ENCODE measurements around the gene C9orf43. TPM values are rescaled to one million over a fixed set of nuclear protein-coding genes. Genes with fewer than 3 reads are reported as not detected.

Gene C9orf43
- total and polyA plus RNA-seq, 4 donors = 0.09 to 1.1 (median 0.25) TPM

GRCh38 chr9:113465599-113466140 is 55.1 kb downstream of the C9orf43 start (continued):
- TF ChIP-seq REST (IDR thresholded peaks at IDR 0.05) (no peak), ZBTB33 (IDR thresholded peaks at IDR 0.05) (no peak), TAF1 (conservative IDR thresholded peaks at IDR 0.05) (no peak)

GRCh38 chr9:113467183-113467582 is 56.6 kb downstream of the C9orf43 start:
- H3K4me1 ChIP-seq (ENCODE audit: control insufficient read depth in 4 of 4, insufficient read depth in 4 of 4, low read length in 3 of 4) = peaks cover 8 to 30% (median 22%) of the 10 kb centered on the region in 4 donors

More at GRCh38 chr9:113467183-113467582, 56.6 kb downstream of the C9orf43 start:
- WGBS = 97% methylated on average over 2 of the region's 2 CpGs
- no peak overlapping the region for H3K4me3 ChIP-seq (ENCODE audit: low read depth in 1 of 3, low read length in 3 of 3)
- H3K36me3 ChIP-seq (ENCODE audit: control insufficient read depth in 4 of 4, insufficient read depth in 3 of 4, low read depth in 1 of 4, low read length in 3 of 4) = no peaks in the 10 kb centered on the region
- H3K27ac ChIP-seq (ENCODE audit: low read depth in 1 of 2, low read length in 2 of 2) = no peak overlapping the region
- TF ChIP-seq CTCF (IDR thresholded peaks at IDR 0.05; ENCODE audit: low read depth, low read length, missing input control) (no peak), REST (IDR thresholded peaks at IDR 0.05) (no peak), ATF3 (IDR thresholded peaks at IDR 0.05) (no peak), RAD21 (IDR thresholded peaks at IDR 0.05) (no peak), JUND (IDR thresholded peaks at IDR 0.05) (no peak), FOXA1 (IDR thresholded peaks at IDR 0.05) (no peak), SP1 (IDR thresholded peaks at IDR 0.05) (no peak), HNF4A (conservative IDR thresholded peaks at IDR 0.05) (no peak), EGR1 (IDR thresholded peaks at IDR 0.05; ENCODE audit: low read depth in 2 of 2) (no peak), ZBTB33 (IDR thresholded peaks at IDR 0.05) (no peak), NR2F2 (IDR thresholded peaks at IDR 0.05) (no peak), HNF4G (IDR thresholded peaks at IDR 0.05) (no peak), YY1 (IDR thresholded peaks at IDR 0.05) (no peak)
- H3K9ac ChIP-seq (ENCODE audit: low read depth in 1 of 2, low read length in 2 of 2) = no peak overlapping the region
- no peaks in the 10 kb centered on the region for H3K9me3 ChIP-seq (ENCODE audit: control insufficient read depth in 4 of 4, low read length in 3 of 4)
- H3K27me3 ChIP-seq (ENCODE audit: control insufficient read depth in 4 of 4, insufficient read depth in 4 of 4, low read length in 3 of 4) = no peaks in the 10 kb centered on the region
- DNase-seq (ENCODE audit: low spot score) = no peak
